RKO (cell line): ENCODE measurements around the gene KRT78.
"Not testable (repeated sequence)": the region's sequence is repeated elsewhere in the genome, so short reads cannot be mapped to it uniquely, and the experiment has no call there.

Experiments used
- DNase-seq: peaks from one replicate; pipeline ENCODE4 v3.0.0-alpha.2; 2016; ENCODE audit warnings: low spot score

Gene KRT78

DNA sequence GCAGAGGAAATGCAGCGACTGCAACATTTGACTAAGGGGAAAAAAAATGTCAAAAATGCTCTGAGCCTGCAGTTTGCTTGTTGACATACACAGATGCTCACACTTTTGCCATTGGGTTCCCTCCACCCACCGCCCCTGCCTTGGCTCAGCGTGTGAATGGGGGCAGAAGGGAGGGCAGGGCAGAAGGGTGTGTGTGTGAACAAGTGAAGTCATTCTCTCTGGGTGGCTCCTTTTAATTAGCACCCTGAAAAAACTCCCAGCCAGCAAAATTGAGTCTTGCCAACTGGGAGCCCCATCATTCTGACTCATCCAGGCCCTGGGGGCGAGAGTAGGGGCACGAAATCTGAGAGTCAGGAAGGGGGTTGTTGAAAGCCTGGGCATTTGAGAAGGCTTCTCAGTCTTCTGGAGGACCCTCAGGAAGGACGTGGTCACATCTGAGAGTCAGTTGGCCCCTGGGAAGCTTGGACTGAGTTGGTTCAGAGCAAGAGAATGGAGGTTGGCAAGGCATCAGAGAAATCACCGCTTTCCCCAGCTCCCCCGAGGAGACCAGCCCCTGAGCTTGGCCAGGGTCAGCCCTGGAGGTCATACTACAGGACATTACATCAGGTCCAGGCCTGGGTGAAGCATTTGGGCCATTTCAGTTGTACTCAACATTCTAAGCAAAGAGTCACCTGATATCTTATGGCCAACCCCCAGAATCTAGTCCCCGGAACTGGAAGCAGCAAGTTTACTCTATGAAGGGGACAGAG is 22.7 kb upstream of the KRT78 start:
- DNase-seq: peak; percentile 76

DNA sequence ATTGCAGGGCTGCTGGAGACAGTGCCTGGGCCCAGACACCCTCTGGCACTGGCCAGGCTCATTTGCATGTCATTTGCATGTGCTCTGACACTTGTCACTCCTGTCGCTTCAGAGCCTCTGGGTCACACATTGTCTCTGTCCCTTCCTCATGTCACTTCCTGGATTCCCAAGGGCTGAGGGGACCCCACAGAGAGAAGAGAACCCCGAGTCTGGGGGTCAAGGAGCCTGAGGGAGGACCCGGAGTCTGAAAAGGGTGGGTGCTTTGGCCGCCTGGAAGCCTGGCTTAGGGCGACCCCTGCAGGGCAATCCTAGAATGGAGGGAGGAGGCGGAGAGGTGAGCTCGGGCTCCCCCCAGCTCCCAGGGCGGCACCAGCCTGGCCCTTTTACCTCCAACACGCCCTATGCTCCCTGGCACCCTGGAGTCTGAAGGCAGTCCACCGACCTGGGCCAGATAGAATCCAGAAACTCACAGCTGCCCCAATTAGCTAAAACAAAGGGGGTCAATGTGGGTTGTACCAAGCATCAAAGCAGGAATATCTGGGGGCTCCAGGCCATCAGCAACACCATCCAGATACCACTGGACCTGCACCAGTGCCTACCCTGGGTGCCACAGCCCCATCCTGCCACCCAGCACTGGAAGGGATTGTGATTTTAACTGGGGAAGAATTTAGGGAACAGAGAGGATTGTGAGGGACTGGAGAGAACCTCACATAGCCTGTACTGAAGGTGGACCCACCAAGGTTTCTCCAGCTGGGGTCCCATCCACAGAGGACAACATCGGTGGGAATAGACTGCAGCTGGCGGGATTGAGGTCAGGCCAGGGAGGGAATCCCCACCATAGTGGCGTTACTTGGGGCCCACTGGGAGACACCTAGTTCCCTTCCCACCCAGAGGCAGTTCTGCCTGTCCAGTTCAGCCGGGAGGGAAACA is 21.8 kb upstream of the KRT78 start:
- DNase-seq: no peak

DNA sequence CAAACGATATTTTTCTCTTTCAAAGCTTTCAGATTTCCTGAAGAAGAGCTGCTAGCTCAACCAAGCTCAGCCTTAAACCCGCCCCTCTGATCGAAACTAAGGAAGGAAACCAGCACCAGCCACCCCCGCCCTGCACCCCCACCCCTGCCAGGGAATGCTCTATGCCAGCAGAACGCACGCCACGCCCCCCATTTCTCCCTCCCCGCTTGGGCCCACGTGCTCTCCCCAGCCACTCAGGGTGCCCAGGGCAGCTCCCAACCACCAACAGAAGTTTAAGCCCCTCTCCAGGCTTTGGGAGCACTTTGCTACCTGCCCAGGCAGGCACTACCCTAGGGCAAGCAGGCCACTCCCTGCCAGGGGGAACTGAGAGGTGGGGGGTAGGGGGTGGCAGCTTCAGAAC is 18.8 kb upstream of the KRT78 start:
- DNase-seq: no peak

DNA sequence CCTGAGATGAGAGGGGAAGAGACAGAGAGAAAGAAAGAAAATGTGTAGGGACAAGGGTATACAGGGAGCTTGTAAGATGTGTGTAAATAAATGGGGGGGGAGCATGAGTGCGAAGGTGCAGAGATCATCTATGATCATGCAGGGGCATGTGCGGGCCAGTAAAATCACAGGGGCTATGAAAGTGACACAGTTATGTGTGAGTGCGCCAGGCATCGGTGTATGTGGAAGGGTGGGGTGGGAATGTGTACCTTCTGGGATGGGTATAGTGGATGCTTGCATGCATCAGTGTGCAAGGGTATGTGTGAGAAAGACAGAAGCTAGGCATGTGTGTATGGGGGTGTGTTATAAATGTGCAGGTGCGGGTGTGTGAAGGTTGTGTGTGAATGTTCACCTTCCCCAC is 18.4 kb upstream of the KRT78 start:
- DNase-seq: no peak

DNA sequence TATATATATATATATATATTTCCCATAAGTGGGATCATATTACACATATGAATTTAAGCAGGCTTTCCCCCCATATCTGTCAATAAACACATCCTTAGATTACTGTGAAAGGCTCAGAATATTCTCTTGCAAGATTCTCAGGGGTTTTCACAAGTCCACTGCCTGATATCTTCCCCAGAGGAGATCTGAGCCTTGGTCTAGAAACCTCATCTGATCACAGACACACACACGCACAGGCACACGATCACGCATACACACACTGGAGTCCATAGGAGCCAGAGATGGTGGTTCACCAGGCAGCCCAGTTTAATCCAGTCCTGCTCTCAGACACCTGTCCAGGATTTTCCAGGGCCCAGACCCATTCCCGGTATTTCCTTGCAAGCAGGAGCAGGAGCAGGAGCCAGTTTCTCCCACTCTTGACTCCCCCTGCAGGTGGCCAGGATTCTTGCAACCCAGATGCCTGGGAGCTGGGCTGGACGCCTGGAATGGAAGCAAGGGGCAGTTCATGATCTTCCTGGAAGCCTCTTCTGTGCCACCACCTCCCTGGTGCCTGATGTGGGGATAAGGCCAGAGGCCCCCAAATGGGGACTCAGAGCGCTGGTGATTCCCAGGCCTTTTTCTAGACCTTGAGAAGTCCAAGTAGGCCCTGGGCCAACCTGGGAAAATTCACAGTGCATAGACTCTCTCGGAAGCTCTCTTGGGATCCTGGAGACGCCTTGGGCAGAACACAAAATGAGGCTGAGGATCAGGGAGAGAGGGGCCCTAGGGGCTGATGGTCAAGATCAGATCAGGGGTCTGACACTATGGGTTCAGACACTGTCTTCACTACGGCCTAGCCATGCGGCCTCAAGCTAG is 16.5 kb upstream of the KRT78 start:
- peak; percentile 76 for DNase-seq

DNA sequence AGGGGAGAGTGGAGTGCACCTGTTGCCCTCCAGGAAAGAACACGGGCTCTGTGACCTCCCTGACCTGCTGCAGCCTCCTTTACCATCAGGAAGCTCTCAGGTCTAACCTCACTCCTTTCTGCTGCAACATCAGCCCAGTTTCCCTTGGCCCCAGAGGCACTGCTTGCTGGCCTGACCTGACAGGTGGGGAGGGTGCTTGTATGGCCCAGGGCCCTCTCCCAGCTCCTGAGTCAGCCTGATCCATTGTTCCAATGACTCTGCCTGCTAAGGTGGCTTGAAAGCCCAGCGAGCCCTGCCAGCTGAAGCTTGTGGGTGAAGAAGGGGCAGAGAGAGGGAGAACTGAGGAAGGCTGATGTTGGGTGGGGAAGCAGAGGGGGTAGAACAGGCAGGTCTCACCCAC is 13.2 kb upstream of the KRT78 start:
- DNase-seq: no peak

DNA sequence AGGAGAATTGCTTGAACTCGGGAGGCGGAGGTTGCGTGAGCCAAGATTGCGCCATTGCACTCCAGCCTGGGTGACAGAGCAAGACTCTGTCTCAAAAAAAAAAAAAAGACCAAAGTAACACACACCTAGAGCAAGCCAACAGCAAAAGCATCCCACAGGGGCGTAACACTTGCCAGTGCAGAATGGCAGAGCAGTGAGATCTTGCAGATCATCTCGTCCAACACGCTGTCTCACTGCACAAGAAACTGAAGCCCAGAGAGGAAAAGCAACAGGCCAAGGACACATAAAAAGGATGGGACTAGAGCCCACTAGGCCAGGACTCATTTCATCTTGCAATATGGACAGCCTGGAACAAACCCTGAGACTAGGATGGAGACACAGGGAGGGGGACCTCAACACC is 12.7 kb upstream of the KRT78 start:
- DNase-seq: no peak

DNA sequence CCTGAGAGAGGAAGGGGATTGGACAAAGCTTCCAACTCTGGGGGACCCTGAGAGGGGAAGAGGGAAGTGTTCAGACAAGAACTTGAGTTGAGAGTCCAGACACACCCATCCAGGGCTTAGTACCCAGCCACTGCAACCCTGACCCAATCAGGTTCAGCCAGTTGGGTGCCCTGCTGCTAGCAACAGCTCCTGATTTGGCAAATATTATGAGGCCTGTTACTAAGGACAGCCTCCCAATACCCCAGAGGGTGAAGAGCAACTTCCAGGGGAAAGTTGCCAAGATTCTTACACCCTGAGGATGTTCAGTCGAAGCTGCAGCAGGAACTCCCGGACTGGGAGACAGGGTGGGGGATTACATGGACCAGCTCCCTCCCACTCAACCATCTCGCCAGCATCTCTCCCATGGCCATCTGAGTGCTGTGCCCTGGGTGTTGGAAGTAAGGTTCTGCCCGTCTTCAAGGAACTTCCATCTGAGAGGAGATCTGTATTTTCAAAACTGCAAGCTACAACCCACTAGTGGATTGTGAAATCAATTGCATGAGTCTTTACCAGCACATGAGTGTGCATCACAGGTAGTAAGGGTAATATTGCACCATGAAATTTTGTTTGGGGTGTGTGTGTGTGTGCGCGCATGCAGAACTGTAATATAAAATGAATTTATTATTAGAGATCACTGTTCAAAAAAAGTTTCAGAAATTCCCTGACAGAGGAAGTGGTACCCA is 11.5 kb upstream of the KRT78 start:
- DNase-seq: no peak

DNA sequence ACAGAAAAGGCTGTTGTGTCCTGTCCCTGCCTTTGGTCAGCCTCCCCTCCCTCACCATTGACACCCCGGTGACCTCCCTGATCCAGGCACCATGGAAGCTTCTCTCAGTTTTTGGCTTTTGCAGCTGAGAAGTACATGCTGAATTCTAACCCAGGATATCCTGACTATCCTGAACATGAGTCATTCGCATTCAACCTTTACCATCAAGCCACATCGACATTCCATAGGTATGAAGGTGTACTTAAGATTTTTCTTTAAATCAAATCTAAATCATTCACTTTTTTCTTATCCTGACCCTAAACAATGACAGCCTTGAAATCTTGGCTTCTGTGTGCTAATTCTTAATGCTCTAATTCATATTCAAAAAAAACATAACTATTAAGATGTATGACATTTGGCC is 8.7 kb upstream of the KRT78 start:
- DNase-seq: no peak

DNA sequence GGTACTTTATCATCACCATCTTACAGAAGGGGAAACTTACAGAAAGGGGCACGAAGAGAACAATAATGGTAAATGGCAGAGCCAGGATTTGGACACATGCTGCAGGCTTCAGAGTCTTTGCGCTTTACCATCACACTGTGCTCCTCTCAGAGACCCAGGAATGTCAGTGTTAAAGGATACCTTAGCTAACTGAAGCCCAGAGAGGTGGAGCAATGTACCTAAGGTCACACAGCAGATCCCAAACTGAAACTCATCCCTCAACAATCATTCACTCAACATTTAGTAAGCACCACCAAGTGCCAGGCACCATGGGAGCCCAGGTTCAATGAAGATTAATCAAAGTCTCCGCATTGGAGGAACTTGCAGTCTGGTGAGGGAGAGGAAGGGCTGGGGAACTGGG is 8.0 kb upstream of the KRT78 start:
- no peak for DNase-seq

DNA sequence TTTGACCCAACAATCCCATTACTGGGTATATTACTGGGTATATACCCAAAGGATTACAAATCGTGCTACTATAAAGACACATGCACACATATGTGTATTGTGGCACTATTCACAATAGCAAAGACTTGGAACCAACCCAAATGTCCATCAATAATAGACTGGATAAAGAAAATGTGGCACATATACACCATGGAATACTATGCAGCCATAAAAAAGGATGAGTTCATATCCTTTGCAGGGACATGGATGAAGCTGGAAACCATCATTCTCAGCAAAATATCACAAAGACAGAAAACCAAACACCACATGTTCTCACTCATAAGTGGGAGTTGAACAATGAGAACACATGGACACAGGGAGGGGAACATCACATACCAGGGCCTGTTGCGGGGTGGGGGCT is 7.3 kb upstream of the KRT78 start:
- DNase-seq: not testable (repeated sequence)

DNA sequence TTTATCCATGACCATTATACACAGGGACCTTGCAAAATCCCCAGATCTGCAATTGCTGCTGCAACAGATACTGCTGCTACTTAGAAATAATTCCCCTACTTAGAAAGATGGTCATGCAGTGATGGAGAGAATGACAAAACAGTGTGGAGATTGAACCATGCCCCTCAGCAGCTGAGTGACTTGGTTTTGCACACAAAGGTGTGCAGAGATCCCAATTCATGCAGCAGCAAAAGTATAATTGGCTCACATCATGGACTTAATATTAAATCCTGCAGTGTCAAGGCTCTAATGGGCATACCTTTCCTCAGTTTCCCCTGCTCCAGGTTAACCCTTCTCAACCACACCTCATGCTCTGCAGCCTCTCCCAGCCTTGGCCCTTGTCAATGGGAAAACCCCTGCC is 3.0 kb upstream of the KRT78 start:
- no peak for DNase-seq

DNA sequence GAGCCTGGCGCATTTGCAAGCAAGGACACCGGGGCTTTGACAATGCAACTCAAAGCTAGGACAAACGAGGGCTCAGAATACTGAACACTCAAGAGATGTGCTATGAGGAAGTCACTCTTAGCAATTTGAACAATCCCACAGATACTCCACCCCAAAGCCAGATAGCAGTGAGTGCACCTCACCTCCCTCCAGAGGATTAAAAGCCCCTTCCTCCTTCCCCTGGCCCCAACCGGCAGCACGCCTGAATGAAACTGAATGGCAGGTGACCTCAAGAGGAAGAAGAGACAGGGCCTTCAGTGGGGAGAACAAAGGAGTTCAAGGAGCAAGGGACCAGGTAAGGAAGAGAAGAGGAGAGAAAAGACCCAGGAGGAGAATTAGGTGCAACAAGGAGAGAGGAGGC is 1.9 kb upstream of the KRT78 start:
- DNase-seq: no peak

DNA sequence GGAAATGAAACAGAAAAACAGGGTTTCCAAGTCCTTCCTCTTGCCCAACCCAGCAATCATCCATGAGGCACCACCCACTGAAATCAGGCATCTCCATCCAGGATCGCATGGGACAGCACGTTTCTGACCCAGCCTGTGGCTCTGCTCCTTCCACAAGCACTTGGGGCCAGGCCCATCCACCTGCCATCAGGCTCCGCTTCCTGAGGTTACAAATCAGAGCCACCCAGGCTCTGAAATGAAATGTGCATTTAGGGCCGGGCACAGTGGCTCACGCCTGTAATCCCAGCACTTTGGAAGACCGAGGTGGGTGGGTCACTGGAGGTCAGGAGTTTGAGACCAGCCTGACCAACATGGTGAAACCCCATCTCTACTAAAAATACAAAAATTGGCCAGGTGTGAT is 717 bp upstream of the KRT78 start:
- no peak for DNase-seq

DNA sequence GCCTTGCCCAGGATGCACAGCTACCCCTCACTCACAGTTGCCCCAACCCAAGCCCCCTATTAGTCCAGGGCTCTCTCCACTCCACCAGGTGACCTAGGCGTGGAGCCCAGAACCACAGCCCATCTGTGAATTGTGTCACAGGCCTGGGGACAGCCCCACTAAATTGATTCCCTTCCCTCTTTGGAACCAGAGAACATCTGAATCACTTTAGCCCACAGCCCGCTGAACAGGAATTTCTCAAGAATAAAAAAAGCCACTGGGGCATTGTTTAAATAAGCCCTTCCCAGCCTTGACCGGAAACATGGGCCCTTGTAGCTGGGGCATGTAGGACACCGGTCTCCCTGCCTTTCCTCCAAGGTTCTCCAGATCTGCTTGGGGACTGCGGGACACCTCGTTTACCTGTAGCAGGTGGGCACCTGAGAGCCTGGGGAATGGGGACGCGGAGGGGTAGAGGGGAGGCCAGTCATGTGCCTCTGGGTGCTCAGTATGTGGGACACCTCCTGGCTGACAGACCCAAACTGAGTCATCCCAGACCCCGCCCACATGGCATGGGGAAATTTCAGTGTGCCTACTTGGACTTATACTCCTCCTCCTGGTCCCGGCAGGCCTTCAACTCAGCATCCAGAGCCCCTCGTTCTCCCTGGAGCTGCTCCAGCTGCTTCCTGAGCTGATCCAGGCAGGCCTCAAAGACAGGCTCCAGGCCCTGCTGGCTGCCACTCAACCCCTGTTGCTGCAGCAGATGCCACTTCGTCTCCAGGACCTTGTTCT is 1.3 kb downstream of the KRT78 start:
- no peak for DNase-seq

DNA sequence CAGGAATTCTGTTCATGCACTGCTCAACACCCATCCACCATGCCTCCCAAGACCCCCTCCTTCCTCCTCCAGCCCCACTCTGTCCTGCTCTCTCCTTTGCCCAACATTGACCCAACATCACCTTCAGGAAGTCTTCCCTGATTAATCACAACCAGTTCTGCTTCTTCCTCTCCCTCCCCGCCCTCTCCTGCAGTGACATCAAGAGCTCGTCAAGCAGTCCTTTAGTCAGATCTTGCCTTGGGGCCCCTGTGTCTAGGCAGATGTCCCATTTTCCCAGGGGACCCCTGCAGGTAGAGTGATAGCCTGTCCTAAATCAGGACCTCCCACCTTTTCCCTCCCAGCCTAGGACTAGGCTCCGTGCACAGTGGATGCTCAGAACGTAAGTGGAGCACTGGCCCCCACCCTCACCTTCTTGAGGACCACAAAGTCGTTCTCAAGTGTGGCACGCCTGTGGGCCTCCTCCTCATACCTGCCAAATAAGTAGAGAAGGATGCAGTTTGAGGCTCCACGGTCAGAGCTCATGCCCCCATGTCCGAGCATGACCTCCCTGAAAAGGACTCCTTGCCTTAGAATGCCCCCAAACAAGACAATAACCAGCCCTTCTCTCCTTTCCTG is 2.3 kb downstream of the KRT78 start:
- DNase-seq: no peak

DNA sequence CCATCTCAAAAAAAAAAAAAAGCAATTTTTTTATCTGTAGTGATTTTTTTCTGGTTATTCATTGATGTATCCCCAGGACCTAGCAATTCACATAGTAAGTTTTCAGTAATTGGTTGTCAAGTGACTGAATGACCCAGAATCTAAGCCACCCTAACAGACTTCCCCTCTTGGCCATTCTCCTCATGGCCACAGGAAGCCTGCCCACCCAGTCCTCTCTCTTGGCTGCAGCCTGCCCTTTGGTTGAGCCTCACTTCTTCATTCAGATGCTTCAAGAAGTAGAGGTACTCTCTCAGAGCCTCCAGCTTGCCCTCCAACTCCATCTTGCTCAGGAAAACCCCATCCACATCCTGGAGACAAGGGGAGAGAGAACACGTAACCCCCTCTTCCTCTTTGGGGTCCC is 2.8 kb downstream of the KRT78 start:
- DNase-seq: no peak

DNA sequence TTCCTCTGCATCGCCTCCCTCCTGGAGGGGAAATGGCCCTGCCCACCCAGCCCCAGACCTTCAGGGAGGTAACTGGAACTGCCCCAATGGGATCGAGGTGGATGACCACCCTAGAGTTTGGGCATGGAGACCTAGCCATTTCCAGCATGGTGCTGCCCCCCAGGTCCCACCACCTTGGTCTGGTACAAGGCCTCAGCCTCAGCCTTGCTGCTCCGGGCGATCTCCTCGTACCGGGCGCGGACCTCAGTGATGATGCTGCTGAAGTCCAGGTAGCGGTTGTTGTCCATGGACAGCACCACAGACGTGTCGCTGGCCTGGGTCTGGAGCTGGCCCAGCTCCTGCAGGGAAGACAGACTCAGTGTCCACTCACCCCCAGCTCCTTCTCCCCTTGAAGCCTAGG is 4.4 kb downstream of the KRT78 start:
- DNase-seq: no peak

DNA sequence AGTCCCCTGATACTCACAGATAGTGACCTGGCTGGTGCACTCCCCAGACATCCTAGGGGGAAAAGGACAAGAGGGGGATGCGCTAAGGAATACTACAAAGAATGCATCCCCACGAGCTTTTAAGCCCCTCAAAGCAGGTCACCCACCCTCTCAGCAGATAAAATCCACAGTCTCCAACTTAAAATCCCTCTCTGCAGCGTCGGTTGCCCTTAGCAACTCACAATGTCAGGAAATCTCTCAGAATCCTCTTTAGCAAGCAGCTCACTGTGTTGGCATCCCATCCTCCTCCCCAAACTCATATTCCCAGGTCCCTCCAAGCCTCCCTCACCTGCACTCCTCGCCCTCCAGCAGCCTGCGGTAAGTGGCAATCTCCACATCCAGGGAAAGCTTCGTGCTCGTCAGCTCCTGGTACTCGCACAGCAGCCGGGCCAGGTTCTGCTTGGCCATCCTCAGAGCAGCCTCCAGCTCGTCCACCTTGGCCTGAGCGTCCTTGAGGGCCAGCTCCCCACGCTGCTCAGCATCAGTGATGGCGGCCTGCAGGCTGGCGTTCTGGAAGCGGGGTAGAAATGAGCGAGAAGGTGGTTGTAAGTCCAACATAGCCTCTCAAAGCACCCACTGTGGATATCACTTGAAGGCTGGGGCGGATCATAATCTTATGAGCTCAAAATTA is 9.2 kb downstream of the KRT78 start:
- DNase-seq: no peak
